HG03378 (cell line): Measurements from ENCODE around the gene NDC1.
"Not testable (repeated sequence)": the region's sequence is repeated elsewhere in the genome, so short reads cannot be mapped to it uniquely, and the experiment has no call there.

Experiments used
- ATAC-seq: cut with Tn5 transposase; IDR thresholded peaks from one replicate; pipeline ENCODE4 v1.9.1; 2021; ENCODE audit warnings: mild to moderate bottlenecking, moderate library complexity; ENCODE audit not compliant: unreplicated experiment

The NDC1 gene

GRCh38 chr1:53837924-53838653 is at the start of gene NDC1:
TSS of gene NDC1 (minus strand) at chr1:53838296. CDS start at chr1:53838261, 35 bp downstream.
- ATAC-seq, result peak; percentile 87

GRCh38 chr1:53883600-53883999 is 45.5 kb upstream of the NDC1 start:
- ATAC-seq, result not testable (repeated sequence)

- not testable (repeated sequence) for ATAC-seq
Measured at GRCh38 chr1:53881853-53882252, 43.8 kb upstream of the NDC1 start.

- no peak for ATAC-seq
Measured at GRCh38 chr1:53878492-53879105, 40.5 kb upstream of the NDC1 start.

- not testable (repeated sequence) for ATAC-seq
Measured at GRCh38 chr1:53875150-53875549, 37.1 kb upstream of the NDC1 start.

- no peak for ATAC-seq
Measured at GRCh38 chr1:53871773-53872484, 33.8 kb upstream of the NDC1 start.

- no peak for ATAC-seq
Measured at GRCh38 chr1:53871221-53871620, 33.1 kb upstream of the NDC1 start.

- ATAC-seq, result no peak
Measured at GRCh38 chr1:53869454-53870117, 31.5 kb upstream of the NDC1 start.

- ATAC-seq, result no peak
Measured at GRCh38 chr1:53868565-53868964, 30.5 kb upstream of the NDC1 start.

- ATAC-seq, result no peak
Measured at GRCh38 chr1:53862507-53862906, 24.4 kb upstream of the NDC1 start.

- ATAC-seq, result no peak
Measured at GRCh38 chr1:53860967-53861411, 22.9 kb upstream of the NDC1 start.

- no peak for ATAC-seq
Measured at GRCh38 chr1:53851571-53852285, 13.6 kb upstream of the NDC1 start.

- no peak for ATAC-seq
Measured at GRCh38 chr1:53850082-53850673, 12.1 kb upstream of the NDC1 start.

- ATAC-seq, result no peak
Measured at GRCh38 chr1:53847980-53848379, 9.9 kb upstream of the NDC1 start.

GRCh38 chr1:53842347-53842746 is 4.3 kb upstream of the NDC1 start:
- ATAC-seq, result no peak

- no peak for ATAC-seq
Measured at GRCh38 chr1:53838654-53838974, 518 bp upstream of the NDC1 start.

GRCh38 chr1:53837646-53837923 is 511 bp downstream of the NDC1 start:
- ATAC-seq, result no peak

- no peak for ATAC-seq
Measured at GRCh38 chr1:53835491-53835890, 2.6 kb downstream of the NDC1 start.

- no peak for ATAC-seq
Measured at GRCh38 chr1:53834776-53835175, 3.3 kb downstream of the NDC1 start.

- ATAC-seq, result no peak
Measured at GRCh38 chr1:53833393-53833792, 4.7 kb downstream of the NDC1 start.

GRCh38 chr1:53826367-53826766 is 11.7 kb downstream of the NDC1 start:
- no peak for ATAC-seq
